ENCODE data around the gene NEU4.

DNA sequence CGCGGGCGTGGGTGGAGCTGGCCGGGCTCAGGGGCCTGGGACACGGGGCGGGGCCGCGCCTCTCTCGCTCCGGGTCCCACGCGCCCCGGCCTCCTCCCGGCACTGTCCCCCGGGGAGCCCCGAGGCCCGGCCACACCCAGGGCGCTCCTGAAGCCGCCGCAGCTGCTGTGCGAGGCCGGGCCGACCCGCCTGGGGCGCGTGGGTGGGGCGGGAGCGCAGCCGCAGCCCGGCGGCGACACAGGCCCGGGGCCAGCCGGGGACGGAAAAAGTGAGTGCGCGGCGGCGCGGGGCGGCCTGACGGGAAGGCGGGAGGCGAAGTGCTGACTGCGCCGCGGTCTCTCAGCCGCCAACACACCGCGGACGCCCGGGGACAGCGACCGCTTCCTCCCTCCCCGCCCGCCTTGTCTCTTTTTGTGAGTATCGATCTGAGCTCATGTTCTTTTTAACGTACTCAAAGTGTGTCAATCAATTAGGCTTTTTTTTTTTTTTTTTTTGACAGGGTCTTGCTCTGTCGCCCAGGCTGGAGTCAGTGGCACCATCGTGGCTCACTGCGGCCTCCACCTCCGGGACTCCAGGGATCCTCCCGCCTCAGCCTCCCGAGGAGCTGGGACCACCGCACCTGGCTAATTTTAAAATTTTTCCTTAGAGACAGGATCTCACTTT lies 35.2 kb downstream of the NEU4 start:
- TF ChIP-seq POLR2A (IDR thresholded peaks at IDR 0.05; ENCODE audit: low read depth, low read length): no peak
- TF ChIP-seq, protein P1, sequence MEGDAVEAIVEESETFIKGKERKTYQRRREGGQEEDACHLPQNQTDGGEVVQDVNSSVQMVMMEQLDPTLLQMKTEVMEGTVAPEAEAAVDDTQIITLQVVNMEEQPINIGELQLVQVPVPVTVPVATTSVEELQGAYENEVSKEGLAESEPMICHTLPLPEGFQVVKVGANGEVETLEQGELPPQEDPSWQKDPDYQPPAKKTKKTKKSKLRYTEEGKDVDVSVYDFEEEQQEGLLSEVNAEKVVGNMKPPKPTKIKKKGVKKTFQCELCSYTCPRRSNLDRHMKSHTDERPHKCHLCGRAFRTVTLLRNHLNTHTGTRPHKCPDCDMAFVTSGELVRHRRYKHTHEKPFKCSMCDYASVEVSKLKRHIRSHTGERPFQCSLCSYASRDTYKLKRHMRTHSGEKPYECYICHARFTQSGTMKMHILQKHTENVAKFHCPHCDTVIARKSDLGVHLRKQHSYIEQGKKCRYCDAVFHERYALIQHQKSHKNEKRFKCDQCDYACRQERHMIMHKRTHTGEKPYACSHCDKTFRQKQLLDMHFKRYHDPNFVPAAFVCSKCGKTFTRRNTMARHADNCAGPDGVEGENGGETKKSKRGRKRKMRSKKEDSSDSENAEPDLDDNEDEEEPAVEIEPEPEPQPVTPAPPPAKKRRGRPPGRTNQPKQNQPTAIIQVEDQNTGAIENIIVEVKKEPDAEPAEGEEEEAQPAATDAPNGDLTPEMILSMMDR (conservative IDR thresholded peaks at IDR 0.05; ENCODE audit: low read depth, low read length): peak; percentile 26; the same call in 1 of the 2 replicates
- TF ChIP-seq SMC3 (IDR thresholded peaks at IDR 0.05; ENCODE audit: low read depth, low read length): no peak
- no peak for TF ChIP-seq BHLHE40 (IDR thresholded peaks at IDR 0.05; ENCODE audit: low read depth, low read length)
